IPS-20b (cell line): ENCODE results near the gene HMG20A.
A peak's percentile ranks its signal among the peaks of the same experiment; 100 is the strongest.

Experiments
- H3K27ac ChIP-seq: one replicate; pipeline ENCODE4 v1.5.1; 2013; ENCODE audit warnings: low read length
- H3K27me3 ChIP-seq: 2 replicates; pipeline ENCODE4 v1.6.1; 2013; ENCODE audit warnings: mild to moderate bottlenecking, low read length, inconsistent platforms; ENCODE audit not compliant: insufficient read depth
- H3K36me3 ChIP-seq: 2 replicates; pipeline ENCODE4 v1.6.1; 2013; ENCODE audit warnings: low read depth, mild to moderate bottlenecking, inconsistent platforms, low read length, moderate library complexity; ENCODE audit not compliant: insufficient read depth
- H3K4me1 ChIP-seq: 2 replicates; pipeline ENCODE4 v1.6.1; 2013; ENCODE audit warnings: mild to moderate bottlenecking, control low read depth, inconsistent platforms, low read length, moderate library complexity; ENCODE audit not compliant: insufficient read depth
- H3K4me3 ChIP-seq: 2 replicates; pipeline ENCODE4 v1.5.1; 2013; ENCODE audit warnings: mild to moderate bottlenecking, low read length, inconsistent platforms
- H3K9ac ChIP-seq: 2 replicates; pipeline ENCODE4 v1.6.1; 2013; ENCODE audit warnings: low read depth, mild to moderate bottlenecking, inconsistent platforms, low read length, moderate library complexity
- H3K9me3 ChIP-seq: 2 replicates; pipeline ENCODE4 v1.6.1; 2013; ENCODE audit warnings: mild to moderate bottlenecking, low read depth, low read length, inconsistent platforms; ENCODE audit not compliant: insufficient read depth

HMG20A gene

DNA sequence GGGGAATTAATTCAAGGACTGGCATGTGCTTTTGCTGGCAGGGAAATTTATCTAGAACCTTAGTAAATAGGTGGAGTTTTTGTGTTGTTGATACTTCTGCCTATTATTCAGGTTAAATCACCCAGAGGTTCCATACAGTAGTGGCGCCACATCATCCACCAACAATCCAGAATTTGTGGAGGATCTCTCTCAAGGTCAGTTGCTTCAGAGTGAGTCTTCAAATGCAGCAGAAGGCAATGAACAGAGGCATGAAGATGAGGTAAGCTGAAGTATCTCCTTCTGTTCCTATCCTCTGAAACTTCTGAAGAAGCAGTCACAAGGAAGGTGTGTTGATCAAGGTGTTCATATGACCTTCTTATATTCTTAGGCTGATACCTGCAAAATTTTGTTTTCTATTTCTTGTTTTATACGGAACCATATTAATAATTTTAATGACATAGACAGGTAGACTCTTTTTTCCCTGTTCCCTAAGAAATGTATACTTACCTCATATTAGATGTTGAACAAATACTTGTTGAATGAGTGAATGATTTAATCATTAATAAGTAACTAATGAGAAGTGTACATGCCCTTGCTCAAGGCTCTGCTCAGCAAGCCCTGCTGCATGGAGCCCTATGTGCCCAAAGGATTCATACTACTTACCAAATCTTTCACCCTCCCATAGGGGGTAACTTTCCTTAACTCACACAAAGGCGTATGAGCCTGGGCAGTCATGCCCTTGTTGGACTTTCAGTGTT is 43.6 kb downstream of the HMG20A start:
- Histone ChIP-seq H3K4me1 (peaks cover 29% of the 10 kb centered on the region), H3K9me3 (no peaks in the 10 kb centered on the region), H3K27me3 (no peaks in the 10 kb centered on the region), H3K36me3 (peaks cover 60% of the 10 kb centered on the region), H3K4me3 (no peak overlapping the region), H3K9ac (no peak overlapping the region), H3K27ac (no peak overlapping the region)

DNA sequence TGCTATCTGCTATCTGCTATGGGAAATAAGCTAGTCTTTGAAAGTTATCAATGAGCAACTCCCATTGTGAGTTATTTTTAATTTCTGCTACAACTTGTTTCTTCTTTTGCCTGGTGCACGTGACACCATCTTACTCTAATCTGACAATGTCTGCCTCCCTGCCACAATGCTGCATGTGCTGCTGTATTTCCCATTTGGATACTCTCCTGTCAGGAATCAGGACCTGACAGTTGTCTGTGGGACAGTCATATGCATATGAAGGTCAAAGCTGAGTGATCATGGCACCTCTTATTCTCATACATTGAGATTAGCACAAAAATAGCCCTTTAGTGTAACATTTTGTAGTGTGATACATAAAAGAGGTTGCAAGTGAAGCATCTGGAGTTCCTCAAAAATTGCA is 45.8 kb downstream of the HMG20A start:
- no peaks in the 10 kb centered on the region for H3K27me3 ChIP-seq
- H3K27ac ChIP-seq, result no peak overlapping the region
- H3K4me3 ChIP-seq, result no peak overlapping the region
- H3K9me3 ChIP-seq, result no peaks in the 10 kb centered on the region
- peaks cover 66% of the 10 kb centered on the region for H3K36me3 ChIP-seq
- peaks cover 29% of the 10 kb centered on the region for H3K4me1 ChIP-seq
- H3K9ac ChIP-seq, result no peak overlapping the region

DNA sequence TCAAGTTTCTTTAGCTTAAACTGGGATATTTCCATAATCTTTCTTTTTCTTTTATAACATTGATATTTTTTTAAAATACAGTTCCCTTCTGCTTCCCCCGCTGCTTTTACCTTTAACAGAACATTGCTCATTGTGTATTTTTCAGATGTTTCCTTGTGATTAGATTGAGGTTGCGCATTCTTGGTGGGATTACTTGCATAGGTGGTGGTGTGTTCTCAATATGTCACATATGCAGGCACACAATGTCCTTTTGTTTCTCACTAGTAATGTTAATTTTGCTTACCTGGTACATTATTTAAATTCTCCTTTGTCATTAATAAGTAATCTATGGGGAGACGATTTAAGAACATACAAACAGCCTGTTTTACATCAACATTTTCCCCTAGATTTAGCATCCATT is 48.2 kb downstream of the HMG20A start:
- Histone ChIP-seq H3K9me3 (no peaks in the 10 kb centered on the region), H3K9ac (no peak overlapping the region), H3K4me1 (peaks cover 29% of the 10 kb centered on the region), H3K36me3 (peaks cover 75% of the 10 kb centered on the region), H3K27ac (peak overlapping the region; percentile 11), H3K27me3 (no peaks in the 10 kb centered on the region), H3K4me3 (peak overlapping the region; percentile 23; the same call in 1 of the 2 replicates)

DNA sequence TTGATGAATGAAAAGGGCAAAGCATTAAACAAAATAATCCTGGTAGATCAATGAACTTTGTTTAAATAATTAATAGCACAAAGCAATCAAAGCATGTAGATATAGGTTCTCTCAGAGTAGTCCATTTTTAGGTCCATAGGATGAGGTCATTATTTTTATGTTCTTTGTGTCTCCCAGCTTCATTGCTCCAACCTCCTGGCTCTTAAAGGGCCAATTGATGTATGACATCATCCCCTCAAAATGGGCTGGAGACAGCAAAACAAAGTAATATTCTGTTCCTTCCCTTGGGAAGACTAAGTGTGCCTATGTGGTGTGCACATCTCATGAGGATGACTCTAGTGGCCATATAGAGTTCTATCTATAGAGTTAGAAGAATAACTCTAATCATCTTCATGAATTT is 49.5 kb downstream of the HMG20A start:
- no peak overlapping the region for H3K27ac ChIP-seq
- H3K9me3 ChIP-seq, result no peaks in the 10 kb centered on the region
- no peak overlapping the region for H3K9ac ChIP-seq
- peaks cover 34% of the 10 kb centered on the region for H3K4me1 ChIP-seq
- no peaks in the 10 kb centered on the region for H3K27me3 ChIP-seq
- H3K4me3 ChIP-seq, result no peak overlapping the region
- H3K36me3 ChIP-seq, result peaks cover 72% of the 10 kb centered on the region

DNA sequence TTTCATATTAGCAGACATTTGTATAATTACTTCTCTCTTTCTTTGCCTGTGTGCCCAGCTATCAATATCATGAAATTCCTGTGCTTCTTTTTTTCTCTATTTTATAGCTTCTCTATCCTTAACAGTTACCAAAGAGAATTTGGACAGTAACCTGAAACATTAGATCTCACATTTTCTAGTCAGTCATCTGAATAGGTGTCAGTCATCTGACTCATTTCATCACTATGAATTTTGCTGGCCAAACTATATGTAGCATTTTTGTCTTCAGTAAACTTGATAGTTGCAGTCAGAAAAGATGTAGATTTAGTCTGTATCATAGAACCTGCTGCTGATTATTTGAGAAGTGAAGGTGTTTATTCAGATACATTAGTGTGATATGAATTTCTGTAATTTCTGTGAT is 52.6 kb downstream of the HMG20A start:
- Histone ChIP-seq H3K9ac (no peak overlapping the region), H3K4me3 (no peak overlapping the region), H3K4me1 (peaks cover 32% of the 10 kb centered on the region), H3K27me3 (no peaks in the 10 kb centered on the region), H3K36me3 (peaks cover 62% of the 10 kb centered on the region), H3K9me3 (no peaks in the 10 kb centered on the region), H3K27ac (no peak overlapping the region)

DNA sequence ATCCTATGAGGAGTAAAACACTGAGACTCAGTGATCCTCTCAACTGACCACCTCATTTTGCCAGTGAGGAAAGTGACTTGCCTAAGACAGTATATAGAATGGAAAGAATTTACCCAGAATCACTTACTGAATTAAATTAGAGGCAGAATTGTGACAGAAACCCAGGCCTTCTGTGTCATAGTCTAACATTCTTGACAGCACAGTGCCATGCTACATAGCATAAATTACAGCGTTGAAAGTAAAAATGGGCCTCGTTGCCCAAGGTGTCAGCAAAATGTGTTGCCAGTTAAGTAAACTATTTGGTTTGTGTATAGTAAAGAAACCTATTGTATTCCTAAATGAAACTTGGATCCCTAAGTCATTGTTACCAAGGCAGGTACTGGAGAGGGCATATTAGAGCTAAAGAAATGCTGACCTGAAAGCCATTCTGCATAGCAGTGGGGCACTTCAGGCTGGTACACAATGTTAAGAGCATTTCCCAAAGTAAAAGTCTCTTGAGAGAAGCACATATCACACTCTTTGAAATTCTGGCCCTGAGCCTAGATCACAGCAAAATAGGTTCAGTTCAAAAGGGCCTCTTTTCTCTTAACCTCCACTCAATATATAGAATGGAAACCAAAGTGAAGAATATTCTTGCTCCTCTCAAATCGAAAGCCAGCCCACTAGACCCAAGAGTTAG is 53.8 kb downstream of the HMG20A start:
- peaks cover 71% of the 10 kb centered on the region for H3K36me3 ChIP-seq
- H3K9ac ChIP-seq, result no peak overlapping the region

DNA sequence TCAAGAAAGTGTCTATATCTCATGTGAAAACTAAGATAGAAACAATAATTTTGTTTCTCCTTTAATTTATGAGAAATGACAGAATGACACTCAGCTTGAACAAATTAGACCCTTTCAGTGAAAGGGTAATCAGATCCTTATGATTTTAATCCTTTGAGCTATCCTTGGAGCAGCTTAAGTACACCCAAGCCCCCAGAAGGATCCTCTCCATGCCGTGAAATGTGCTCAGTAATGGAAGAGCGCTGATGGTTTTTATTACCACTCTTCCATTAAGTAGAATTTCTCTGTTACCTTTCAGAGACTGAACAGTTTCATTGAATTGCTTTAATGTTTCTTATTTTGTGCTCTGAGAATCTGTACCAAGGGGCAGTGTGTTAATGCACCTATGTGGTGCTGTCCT is 54.3 kb downstream of the HMG20A start:
- Histone ChIP-seq H3K9me3 (no peaks in the 10 kb centered on the region), H3K36me3 (peaks cover 72% of the 10 kb centered on the region), H3K27ac (peak overlapping the region; percentile 5), H3K4me1 (peaks cover 23% of the 10 kb centered on the region; the same call in 1 of the 2 replicates), H3K9ac (no peak overlapping the region), H3K27me3 (no peaks in the 10 kb centered on the region), H3K4me3 (no peak overlapping the region)

More for the DNA sequence above, 53.8 kb downstream of the HMG20A start:
- no peak overlapping the region for H3K4me3 ChIP-seq
- H3K27me3 ChIP-seq, result no peaks in the 10 kb centered on the region
- no peaks in the 10 kb centered on the region for H3K9me3 ChIP-seq
- no peak overlapping the region for H3K27ac ChIP-seq
- peaks cover 23% of the 10 kb centered on the region; the same call in 1 of the 2 replicates for H3K4me1 ChIP-seq

DNA sequence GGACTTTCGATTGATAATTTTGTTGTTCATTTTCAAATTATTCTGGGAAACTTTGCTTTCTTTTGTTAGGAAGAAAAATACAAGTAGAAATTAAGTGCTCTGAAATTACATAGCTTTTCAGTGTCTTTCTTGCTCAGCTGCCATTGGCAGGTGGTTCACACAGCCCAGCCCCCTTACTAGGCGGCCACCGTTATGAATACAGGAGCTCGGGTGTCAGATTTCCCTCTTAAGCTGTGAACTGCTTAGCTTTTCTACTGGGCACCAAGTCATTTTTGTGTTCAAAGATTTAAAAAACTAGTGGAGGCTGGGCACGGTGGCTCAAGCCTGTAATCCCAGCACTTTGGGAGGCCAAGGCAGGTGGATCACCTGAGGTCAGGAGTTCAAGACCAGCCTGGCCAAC is 55.2 kb downstream of the HMG20A start:
- Histone ChIP-seq H3K4me3 (no peak overlapping the region), H3K27me3 (no peaks in the 10 kb centered on the region), H3K27ac (peak overlapping the region; percentile 5), H3K4me1 (peaks cover 23% of the 10 kb centered on the region; the same call in 1 of the 2 replicates), H3K9ac (no peak overlapping the region), H3K9me3 (no peaks in the 10 kb centered on the region), H3K36me3 (peaks cover 68% of the 10 kb centered on the region)

DNA sequence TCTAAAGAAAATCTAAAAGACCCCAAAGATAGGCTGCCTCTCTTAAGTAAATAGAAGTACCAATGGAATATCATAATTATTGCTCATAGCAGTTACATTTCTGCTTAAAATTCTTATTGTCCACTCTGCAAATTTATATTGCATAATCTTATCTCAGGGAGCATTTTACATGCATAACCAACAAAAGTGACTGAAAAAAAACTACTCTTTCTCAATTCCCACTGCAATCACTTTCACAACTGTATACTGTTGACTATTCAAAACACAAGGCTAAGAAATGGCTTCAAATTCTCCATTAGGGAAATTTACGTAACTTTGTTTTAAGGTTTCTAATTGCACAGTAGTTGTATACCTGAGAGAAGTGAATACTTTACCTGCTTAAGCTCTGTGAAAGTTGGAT is 56.3 kb downstream of the HMG20A start:
- Histone ChIP-seq H3K4me3 (no peak overlapping the region), H3K9ac (no peak overlapping the region), H3K4me1 (peaks cover 33% of the 10 kb centered on the region; the same call in 1 of the 2 replicates), H3K27ac (no peak overlapping the region), H3K36me3 (peaks cover 61% of the 10 kb centered on the region), H3K9me3 (no peaks in the 10 kb centered on the region), H3K27me3 (no peaks in the 10 kb centered on the region)

DNA sequence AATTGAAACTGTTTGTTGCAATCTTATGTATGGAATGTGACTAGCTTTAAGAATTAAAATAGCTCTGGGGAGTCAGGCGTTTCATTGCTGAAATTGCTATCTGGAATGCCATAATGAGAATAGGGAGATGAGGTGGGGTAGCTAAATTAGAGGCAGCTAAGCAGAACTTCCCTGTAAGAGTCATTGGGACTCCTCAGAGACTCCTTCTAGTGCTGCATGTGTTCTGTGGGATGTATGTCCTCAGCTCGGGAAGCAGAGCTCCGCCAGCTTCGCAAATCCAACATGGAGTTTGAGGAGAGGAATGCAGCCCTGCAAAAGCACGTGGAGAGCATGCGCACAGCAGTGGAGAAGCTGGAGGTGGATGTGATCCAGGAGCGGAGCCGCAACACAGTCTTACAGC is 57.4 kb downstream of the HMG20A start:
- H3K36me3 ChIP-seq, result peaks cover 53% of the 10 kb centered on the region

DNA sequence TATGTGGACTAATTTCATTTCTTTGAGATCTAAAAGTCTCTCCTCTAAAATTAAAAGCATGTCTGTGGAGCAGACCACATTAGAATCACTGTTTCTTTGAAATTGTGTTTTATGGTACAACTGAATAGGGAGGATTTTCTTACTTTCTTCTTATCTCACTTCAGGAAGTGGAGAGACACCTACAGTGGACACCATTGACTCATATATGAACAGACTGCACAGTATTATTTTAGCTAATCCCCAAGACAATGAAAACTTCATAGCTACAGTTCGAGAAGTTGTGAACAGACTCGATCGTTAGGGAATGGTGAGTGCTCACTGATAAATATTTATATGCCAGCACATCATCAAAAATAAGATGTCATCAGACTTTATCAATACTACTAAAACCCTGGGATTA is 58.3 kb downstream of the HMG20A start:
- Histone ChIP-seq H3K4me1 (peaks cover 53% of the 10 kb centered on the region), H3K36me3 (peaks cover 45% of the 10 kb centered on the region)

More for the DNA sequence above, 57.4 kb downstream of the HMG20A start:
- Histone ChIP-seq H3K27ac (no peak overlapping the region), H3K9ac (no peak overlapping the region), H3K27me3 (no peaks in the 10 kb centered on the region), H3K4me1 (peaks cover 43% of the 10 kb centered on the region), H3K9me3 (no peaks in the 10 kb centered on the region), H3K4me3 (no peak overlapping the region)

More for the DNA sequence above, 58.3 kb downstream of the HMG20A start:
- H3K9me3 ChIP-seq, result no peaks in the 10 kb centered on the region
- no peak overlapping the region for H3K27ac ChIP-seq
- no peak overlapping the region for H3K4me3 ChIP-seq
- no peak overlapping the region for H3K9ac ChIP-seq
- H3K27me3 ChIP-seq, result no peaks in the 10 kb centered on the region
